HepG2 (cell line): Measurements from ENCODE around the gene ACP5. TPM values are rescaled to one million over a fixed set of nuclear protein-coding genes. Genes with fewer than 3 reads are reported as not detected.
A peak's percentile ranks its signal among the peaks of the same experiment; 100 is the strongest.

ENCODE experiments used
- CENPBD1 ChIP-seq: sonication (generic); formaldehyde crosslinking; IDR thresholded peaks from 2 replicates; pipeline ENCODE4 v1.8.0; 2022; ENCODE audit warnings: missing genetic modification reagents, low read depth, mild to moderate bottlenecking, borderline replicate concordance
- CSRNP2 ChIP-seq: sonication (generic); formaldehyde crosslinking; conservative IDR thresholded peaks from 2 replicates; pipeline ENCODE4 v1.8.0; 2022; ENCODE audit warnings: low read depth, missing genetic modification reagents
- EHMT2 ChIP-seq: fragments of 200-600 bp; sonication (generic); IDR thresholded peaks from 2 replicates; pipeline ENCODE4 v1.7.0; 2017; ENCODE audit warnings: antibody characterized with exemption, low read depth, low read length, borderline replicate concordance
- ELK4 ChIP-seq: sonication (generic); formaldehyde crosslinking; IDR thresholded peaks from 2 replicates; pipeline ENCODE4 v1.9.0; 2021; ENCODE audit warnings: missing genetic modification reagents, borderline replicate concordance
- FOXJ3 ChIP-seq: sonication (generic); formaldehyde crosslinking; IDR thresholded peaks from 2 replicates; pipeline ENCODE4 v1.4.0; 2020; ENCODE audit warnings: missing genetic modification reagents, mild to moderate bottlenecking, borderline replicate concordance
- HCFC1 ChIP-seq: fragments of 150-350 bp; IDR thresholded peaks from 2 replicates; pipeline ENCODE4 v1.6.1; 2014; ENCODE audit warnings: low read depth, low read length
- HNRNPUL1 ChIP-seq: fragments of 200-400 bp; formaldehyde crosslinking; IDR thresholded peaks from 2 replicates; pipeline ENCODE4 v1.6.1; 2017; ENCODE audit warnings: low read depth, mild to moderate bottlenecking, low read length, moderate library complexity
- KDM1A ChIP-seq: IDR thresholded peaks from 2 replicates; pipeline ENCODE4 v1.6.1; 2016; ENCODE audit warnings: missing compliant biosample characterization
- KLF11 ChIP-seq: IDR thresholded peaks from 2 replicates; pipeline ENCODE4 v1.6.1; 2016; ENCODE audit warnings: missing compliant biosample characterization
- MEIS2 ChIP-seq: sonication (generic); formaldehyde crosslinking; IDR thresholded peaks from 2 replicates; pipeline ENCODE4 v1.9.0; 2021; ENCODE audit warnings: mild to moderate bottlenecking, missing genetic modification reagents
- RFXANK ChIP-seq: IDR thresholded peaks from 2 replicates; pipeline ENCODE4 v1.6.1; 2016
- SCMH1 ChIP-seq: sonication (generic); formaldehyde crosslinking; IDR thresholded peaks from 2 replicates; pipeline ENCODE4 v1.9.0; 2021; ENCODE audit warnings: missing genetic modification reagents, mild to moderate bottlenecking, borderline replicate concordance
- TCF12 ChIP-seq, 2 experiments: fragments of 450-650 bp in 1 of 2; sonication (generic) in 1 of 2; formaldehyde crosslinking in 1 of 2; IDR thresholded peaks; 2 replicates each; pipeline versions ENCODE4 v1.6.1 to v1.8.0; 2017 to 2022; ENCODE audit warnings: antibody characterized with exemption in 1 of 2, mild to moderate bottlenecking in 1 of 2, missing genetic modification reagents in 1 of 2, moderate library complexity in 1 of 2
- THRA ChIP-seq: sonication (generic); formaldehyde crosslinking; IDR thresholded peaks from 2 replicates; pipeline ENCODE4 v1.4.0; 2020; ENCODE audit warnings: missing genetic modification reagents, borderline replicate concordance
- TRAFD1 ChIP-seq: sonication (generic); formaldehyde crosslinking; IDR thresholded peaks from 2 replicates; pipeline ENCODE4 v1.5.1; 2020; ENCODE audit warnings: missing genetic modification reagents, mild to moderate bottlenecking, borderline replicate concordance
- U2AF1 ChIP-seq: fragments of 200-400 bp; formaldehyde crosslinking; optimal IDR thresholded peaks from 2 replicates; pipeline ENCODE3; 2017; ENCODE audit warnings: mild to moderate bottlenecking, low read depth, low read length
- ZBTB2 ChIP-seq: sonication (generic); formaldehyde crosslinking; IDR thresholded peaks from 2 replicates; pipeline ENCODE4 v1.8.0; 2022; ENCODE audit warnings: low read depth, missing genetic modification reagents
- ZFX ChIP-seq: sonication (generic); formaldehyde crosslinking; IDR thresholded peaks from 2 replicates; pipeline ENCODE4 v1.4.0; 2020; ENCODE audit warnings: mild to moderate bottlenecking, low read depth, missing genetic modification reagents, moderate library complexity
- ZNF672 ChIP-seq: sonication (generic); formaldehyde crosslinking; IDR thresholded peaks from 2 replicates; pipeline ENCODE4 v1.8.1; 2022; ENCODE audit warnings: missing genetic modification reagents
- ZNF878 ChIP-seq: sonication (generic); formaldehyde crosslinking; IDR thresholded peaks from 2 replicates; pipeline ENCODE4 v1.8.1; 2023; ENCODE audit warnings: mild to moderate bottlenecking, missing genetic modification reagents, moderate library complexity
- ZNF879 ChIP-seq: sonication (generic); formaldehyde crosslinking; IDR thresholded peaks from 2 replicates; pipeline ENCODE4 v1.8.1; 2023; ENCODE audit warnings: missing genetic modification reagents
- polyA plus RNA-seq, 8 experiments: library from polyadenylated mRNA; depleted of rRNA in 3 of 8; stranded (reverse) in 7 of 8; unstranded in 1 of 8; fragments of >200 nt; fragmentation: Illumina TruSeq in 4 of 8; extraction: Trizol in 4 of 8; gene quantifications; 2 replicates each; pipeline versions ENCODE4 v1.2.1 to v1.2.3, GENCODE V29; 2011 to 2016; ENCODE audit warnings: low read depth in 4 of 8, missing spikeins in 1 of 8, mixed read lengths in 1 of 8; ENCODE audit not compliant: insufficient read depth in 1 of 8
- total RNA-seq, 5 experiments: library from RNA; depleted of rRNA; stranded (reverse); fragments of >200 nt; fragmentation: Illumina TruSeq; extraction: Trizol; gene quantifications; 2 replicates each; pipeline ENCODE4 v1.2.3, GENCODE V29; 2016; ENCODE audit warnings: low read depth in 1 of 5

ACP5 gene
- total and polyA plus RNA-seq, 2 of the 13 experiments (the other 11 are each of a cell fraction or from before 2014, with no cell fraction given), result 1.3 to 6.7 TPM

- TF ChIP-seq KDM1A (CRISPR knock-in tag) (no peak), ZFX (peak; percentile 96), KLF11 (CRISPR knock-in tag) (no peak), U2AF1 (no peak), ELK4 (no peak), CENPBD1 (CRISPR knock-in tag) (no peak), SCMH1 (CRISPR knock-in tag) (no peak), ZNF878 (CRISPR knock-in tag) (no peak), CSRNP2 (no peak), TRAFD1 (no peak), MEIS2 (CRISPR knock-in tag) (peak; percentile 60; the same call in 1 of the 2 replicates), HCFC1 (peak; percentile 63), FOXJ3 (CRISPR knock-in tag) (peak; percentile 39; the same call in 1 of the 2 replicates), RFXANK (no peak; the same call in 1 of the 2 replicates), ZNF672 (CRISPR knock-in tag) (no peak), ZNF879 (CRISPR knock-in tag) (no peak), THRA (CRISPR knock-in tag) (peak; percentile 68; the same call in 1 of the 2 replicates), ZBTB2 (CRISPR knock-in tag) (0 out of 2 replicates have a peak, but pooled peaks have one; percentile 37), TCF12 (IDR thresholded peaks at IDR 0.05) (no peak), TCF12 (CRISPR knock-in tag; IDR thresholded peaks at IDR 0.05) (no peak), HNRNPUL1 (no peak), EHMT2 (0 out of 2 replicates have a peak, but pooled peaks have one; percentile 70)
Observed at GRCh38 chr19:11528551-11529341, 48.7 kb downstream of the ACP5 start, which contains the start of gene ECSIT (continued).
